GM21390 (cell line): Measurements from ENCODE around the gene ZNF93.
"Not testable (repeated sequence)": the region's sequence is repeated elsewhere in the genome, so short reads cannot be mapped to it uniquely, and the experiment has no call there.

Experiments
- ATAC-seq: cut with Tn5 transposase; IDR thresholded peaks from one replicate; pipeline ENCODE4 v1.9.1; 2021; ENCODE audit not compliant: unreplicated experiment

Gene ZNF93

DNA sequence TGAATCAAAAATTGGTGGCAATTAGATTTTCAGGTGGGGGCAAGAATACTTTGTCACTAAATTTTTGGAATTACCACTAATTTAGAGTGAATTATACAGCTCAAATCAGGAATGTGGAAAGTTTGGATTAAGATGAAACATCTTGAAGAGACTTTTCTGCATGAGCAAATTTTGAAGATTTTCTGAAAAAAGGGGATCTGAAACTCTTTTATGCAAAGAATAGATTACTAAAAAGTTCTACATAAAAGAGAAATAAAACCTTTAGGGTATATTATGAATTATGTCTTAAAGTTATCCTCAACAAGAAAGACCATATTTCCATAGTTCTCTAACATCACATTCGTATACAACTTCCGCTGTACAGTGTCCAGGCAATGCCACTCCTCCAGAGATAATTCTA lies 36.7 kb downstream of the ZNF93 start:
- ATAC-seq, result no peak

DNA sequence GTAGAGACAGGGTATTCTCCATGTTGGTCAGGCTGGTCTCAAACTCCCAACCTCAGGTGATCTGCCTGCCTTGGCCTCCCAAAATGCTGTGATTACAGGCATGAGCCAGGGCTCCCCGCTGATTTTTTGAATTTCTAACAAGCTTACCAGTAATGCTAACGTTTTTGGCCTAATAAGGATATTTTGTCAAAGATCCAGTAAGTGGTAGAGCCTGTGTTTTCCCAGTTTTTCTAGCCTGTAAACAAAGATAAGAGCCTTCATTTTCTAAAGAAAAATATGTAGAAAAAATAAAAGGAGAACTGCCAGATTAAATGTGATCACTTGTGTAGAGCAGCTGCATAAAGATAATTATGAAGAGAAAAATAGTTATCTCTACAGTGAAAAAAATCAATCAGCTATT lies 37.7 kb downstream of the ZNF93 start:
- no peak for ATAC-seq

- no peak for ATAC-seq
Measured at GRCh38 chr19:19943848-19944582, 43.3 kb downstream of the ZNF93 start.

DNA sequence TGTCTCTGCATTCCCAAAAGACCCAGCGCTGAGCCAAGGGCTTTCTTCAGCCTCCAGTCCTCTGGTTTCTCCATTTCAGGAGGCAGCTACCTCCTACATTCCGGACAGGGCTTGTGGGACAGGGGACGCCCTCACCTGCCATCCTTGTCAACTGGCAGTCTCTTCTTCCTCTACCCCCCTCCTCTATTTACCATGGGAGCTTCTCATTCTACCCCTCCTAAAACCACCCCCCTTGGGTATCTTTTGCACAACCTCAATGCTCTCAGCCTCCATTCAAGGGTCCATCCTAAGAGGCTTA lies 43.8 kb downstream of the ZNF93 start:
- ATAC-seq, result no peak

DNA sequence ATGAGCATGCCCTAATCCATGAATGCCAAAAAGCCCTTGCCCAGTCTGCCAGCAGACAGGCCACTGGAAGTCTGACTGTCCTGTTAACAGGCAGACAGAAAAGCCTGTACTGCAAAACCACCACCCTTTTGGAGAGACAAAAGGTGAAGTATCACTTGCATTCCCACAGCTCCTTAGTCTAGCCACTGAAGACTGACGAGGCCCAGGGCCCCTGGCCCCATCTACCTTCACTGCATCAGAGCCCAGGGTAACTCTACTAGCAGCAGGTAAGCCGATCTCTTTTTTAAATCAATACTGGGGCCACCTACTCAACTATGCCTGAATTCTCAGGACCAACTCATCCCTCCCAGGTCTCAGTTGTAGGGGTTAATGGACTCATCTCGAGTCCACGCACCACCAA lies 45.5 kb downstream of the ZNF93 start:
- no peak for ATAC-seq

DNA sequence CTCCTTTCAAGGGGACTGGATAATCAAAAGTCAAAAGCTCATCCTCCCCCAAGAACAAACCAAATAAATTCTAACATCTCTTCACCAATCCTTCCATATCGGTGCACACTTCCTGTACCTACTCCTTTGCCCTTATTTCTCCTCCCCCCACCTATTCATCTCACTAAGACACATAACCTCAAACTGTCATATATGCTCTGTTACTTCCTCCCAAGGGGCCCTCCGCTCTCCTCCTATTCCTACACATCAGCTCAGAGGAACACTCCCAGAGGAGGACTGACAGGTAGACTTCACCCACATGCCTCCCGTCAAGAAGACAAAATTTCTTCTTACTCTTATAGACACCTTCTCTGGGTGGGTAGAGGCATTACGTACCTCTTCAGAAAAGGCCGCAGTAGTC lies 48.1 kb downstream of the ZNF93 start:
- no peak for ATAC-seq

- ATAC-seq, result no peak
Measured at GRCh38 chr19:19955208-19955607, 54.5 kb downstream of the ZNF93 start.

GRCh38 chr19:19956434-19957075 lies 55.8 kb downstream of the ZNF93 start:
- ATAC-seq, result no peak

GRCh38 chr19:19957766-19958165 lies 57.0 kb downstream of the ZNF93 start:
- ATAC-seq, result not testable (repeated sequence)

GRCh38 chr19:19959151-19959799 lies 58.5 kb downstream of the ZNF93 start:
- not testable (repeated sequence) for ATAC-seq

DNA sequence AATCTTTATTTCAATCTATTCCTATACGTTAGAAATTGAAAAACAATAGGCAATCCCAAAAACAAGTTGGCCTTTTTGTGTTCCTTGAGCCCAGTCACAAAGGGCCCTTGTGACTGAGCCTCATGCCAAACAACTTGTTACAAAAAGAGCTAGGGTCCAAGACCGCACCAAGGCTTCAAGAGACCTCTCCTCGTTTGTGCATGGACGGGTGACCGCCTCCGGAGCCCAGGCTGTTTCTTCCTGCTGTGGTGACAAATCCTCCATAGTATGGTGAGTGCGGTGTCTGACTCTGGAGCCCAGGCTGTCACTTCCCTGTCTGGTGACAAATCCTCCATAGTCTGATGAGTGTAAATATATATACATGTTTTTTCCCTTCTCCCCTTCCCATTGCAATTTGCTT lies 63.7 kb downstream of the ZNF93 start:
- no peak for ATAC-seq

GRCh38 chr19:19966126-19966525 lies 65.4 kb downstream of the ZNF93 start:
- ATAC-seq, result not testable (repeated sequence)

- no peak for ATAC-seq
Measured at GRCh38 chr19:19966862-19967261, 66.1 kb downstream of the ZNF93 start.
